Vagina (tissue), 2 donors: ENCODE results near the gene CD96. TPM values are rescaled to one million over a fixed set of nuclear protein-coding genes. Genes with fewer than 3 reads are reported as not detected.
A peak's percentile ranks its signal among the peaks of the same experiment; 100 is the strongest.

ENCODE experiments used
- DNase-seq, 2 donors: peaks; one replicate each; pipeline ENCODE4 v3.0.0-alpha.2; 2017; ENCODE audit errors: extremely low spot score in 2 of 2
- H3K27ac ChIP-seq: fragments of 200-600 bp; sonication (generic); one replicate; pipeline ENCODE4 v1.5.1; 2019
- H3K27me3 ChIP-seq: fragments of 200-600 bp; sonication (generic); one replicate; pipeline ENCODE4 v1.5.1; 2019
- H3K36me3 ChIP-seq, 2 donors: fragments of 200-600 bp; sonication (generic); one replicate each; pipeline ENCODE4 v1.5.1; 2017 to 2019
- H3K4me1 ChIP-seq: fragments of 200-600 bp; sonication (generic); one replicate; pipeline ENCODE4 v1.5.1; 2019
- H3K4me3 ChIP-seq, 2 donors: fragments of 200-600 bp; sonication (generic); 1 replicate in 1 of 2; 2 replicates in 1 of 2; pipeline ENCODE4 v1.5.1; 2016 to 2019
- H3K9me3 ChIP-seq: fragments of 200-600 bp; sonication (generic); one replicate; pipeline ENCODE4 v1.5.1; 2019
- CTCF ChIP-seq, 3 experiments: fragments of 450-650 bp in 2 of 3; fragments of 200-600 bp in 1 of 3; sonication (generic) in 1 of 3; IDR thresholded peaks; one replicate each; pipeline ENCODE4 v1.5.1; 2017 to 2019; ENCODE audit warnings: antibody characterized with exemption in 3 of 3, mild to moderate bottlenecking in 2 of 3, moderate library complexity in 2 of 3
- POLR2A ChIP-seq, 2 donors: fragments of 450-650 bp; IDR thresholded peaks; one replicate each; pipeline ENCODE4 v1.6.1; 2017; ENCODE audit warnings: antibody characterized with exemption in 2 of 2, mild to moderate bottlenecking in 2 of 2, moderate library complexity in 2 of 2
- POLR2AphosphoS5 ChIP-seq, 2 donors: sonication (generic); formaldehyde crosslinking; IDR thresholded peaks; one replicate each; pipeline ENCODE4 v1.9.0; 2017; ENCODE audit warnings: antibody characterized with exemption in 2 of 2, mild to moderate bottlenecking in 2 of 2, low read depth in 1 of 2; ENCODE audit not compliant: insufficient read depth in 1 of 2
- intact Hi-C: fragments of 100-400 bp; cut with DNase I; formaldehyde crosslinking; loops from one replicate; pipeline ENCODE4 v1.15.1; 2023
- total RNA-seq: library from RNA; depleted of rRNA; stranded (reverse); fragments of >200 nt; gene quantifications from one replicate; pipeline ENCODE4 v1.2.3, GENCODE V29; 2016

Gene CD96
- total RNA-seq, 1 donor from 2014 or later: 13.5 TPM

GRCh38 chr3:111662907-111663306 is 120.9 kb downstream of the CD96 start:
- TF ChIP-seq POLR2A (IDR thresholded peaks at IDR 0.05) (no peak), CTCF (IDR thresholded peaks at IDR 0.05) (no peak), POLR2AphosphoS5 (IDR thresholded peaks at IDR 0.05; ENCODE audit: insufficient read depth in 1 of 2, low read depth in 1 of 2) (no peak)
- H3K9me3 ChIP-seq: no peaks in the 10 kb centered on the region
- DNase-seq: no peak
- intact Hi-C loops: loop anchor here (10.0 kb wide), 1 partner anchor 382 kb away; no protein-coding TSS in a partner anchor
- H3K36me3 ChIP-seq: no peaks in the 10 kb centered on the region
- H3K27ac ChIP-seq: no peak overlapping the region
- H3K4me1 ChIP-seq: no peaks in the 10 kb centered on the region
- no peaks in the 10 kb centered on the region for H3K27me3 ChIP-seq
- H3K4me3 ChIP-seq: no peak overlapping the region

- Histone ChIP-seq H3K4me3 (no peak overlapping the region), H3K4me1 (no peaks in the 10 kb centered on the region), H3K9me3 (no peaks in the 10 kb centered on the region), H3K27ac (no peak overlapping the region), H3K36me3 (no peaks in the 10 kb centered on the region), H3K27me3 (no peaks in the 10 kb centered on the region)
- no peak for DNase-seq
- intact Hi-C loops: loop anchor here (10.0 kb wide), 1 partner anchor 379 kb away; no protein-coding TSS in a partner anchor
- no peak for TF ChIP-seq CTCF (IDR thresholded peaks at IDR 0.05)
- TF ChIP-seq POLR2A (IDR thresholded peaks at IDR 0.05): no peak
- no peak for TF ChIP-seq POLR2AphosphoS5 (IDR thresholded peaks at IDR 0.05; ENCODE audit: insufficient read depth in 1 of 2, low read depth in 1 of 2)
These were observed 124.2 kb downstream of the CD96 start for GRCh38 chr3:111666041-111666735.

- Histone ChIP-seq H3K4me3 (no peak overlapping the region), H3K27ac (peak overlapping the region; percentile 24), H3K9me3 (no peaks in the 10 kb centered on the region), H3K27me3 (no peaks in the 10 kb centered on the region), H3K36me3 (no peaks in the 10 kb centered on the region), H3K4me1 (no peaks in the 10 kb centered on the region)
- no peak for TF ChIP-seq POLR2A (IDR thresholded peaks at IDR 0.05)
- no peak for TF ChIP-seq CTCF (IDR thresholded peaks at IDR 0.05)
- no peak for TF ChIP-seq POLR2AphosphoS5 (IDR thresholded peaks at IDR 0.05; ENCODE audit: insufficient read depth in 1 of 2, low read depth in 1 of 2)
- intact Hi-C loops: loop anchor here (10.0 kb wide), 1 partner anchor 378 kb away; no protein-coding TSS in a partner anchor
- DNase-seq: no peak
These were observed 125.2 kb downstream of the CD96 start for GRCh38 chr3:111667170-111667569.

- Histone ChIP-seq H3K27ac (peak overlapping the region; percentile 24), H3K4me1 (no peaks in the 10 kb centered on the region), H3K9me3 (no peaks in the 10 kb centered on the region), H3K27me3 (no peaks in the 10 kb centered on the region), H3K4me3 (no peak overlapping the region), H3K36me3 (no peaks in the 10 kb centered on the region)
- no peak for DNase-seq
- intact Hi-C loops: loop anchor here (10.0 kb wide), 1 partner anchor 377 kb away; no protein-coding TSS in a partner anchor
- TF ChIP-seq POLR2A (IDR thresholded peaks at IDR 0.05): no peak
- TF ChIP-seq CTCF (IDR thresholded peaks at IDR 0.05): no peak
- TF ChIP-seq POLR2AphosphoS5 (IDR thresholded peaks at IDR 0.05; ENCODE audit: insufficient read depth in 1 of 2, low read depth in 1 of 2): peak in 1 of 2 donors; percentile 46
These were observed 125.7 kb downstream of the CD96 start for GRCh38 chr3:111667621-111668239.

GRCh38 chr3:111668326-111668725 is 126.3 kb downstream of the CD96 start:
- intact Hi-C loops: loop anchor here (10.0 kb wide), 1 partner anchor 376 kb away; no protein-coding TSS in a partner anchor
- Histone ChIP-seq H3K4me3 (no peak overlapping the region), H3K27ac (no peak overlapping the region), H3K4me1 (no peaks in the 10 kb centered on the region), H3K36me3 (no peaks in the 10 kb centered on the region), H3K9me3 (no peaks in the 10 kb centered on the region), H3K27me3 (no peaks in the 10 kb centered on the region)
- no peak for DNase-seq
- TF ChIP-seq POLR2AphosphoS5 (IDR thresholded peaks at IDR 0.05; ENCODE audit: insufficient read depth in 1 of 2, low read depth in 1 of 2) (no peak), POLR2A (IDR thresholded peaks at IDR 0.05) (no peak), CTCF (IDR thresholded peaks at IDR 0.05) (no peak)
